Keratinocyte (primary cell): ENCODE measurements around the gene QRSL1. TPM values are rescaled to one million over a fixed set of nuclear protein-coding genes. Genes with fewer than 3 reads are reported as not detected.
"Not testable (repeated sequence)": the region's sequence is repeated elsewhere in the genome, so short reads cannot be mapped to it uniquely, and the experiment has no call there.

Experiments
- DNase-seq: peaks from one replicate; pipeline ENCODE4 v3.0.0-alpha.2; 2011; ENCODE audit warnings: low read depth, missing footprints, low spot score
- FAIRE-seq: peaks from 2 replicates; lab custom pipeline; 2011; peaks lifted over from hg19 to GRCh38; lab: Jason Lieb, UNC
- H2AFZ ChIP-seq: 2 replicates; pipeline ENCODE4 v1.6.0; 2012; ENCODE audit warnings: low read length, control low read depth, inconsistent platforms; ENCODE audit not compliant: control insufficient read depth
- H3K27ac ChIP-seq: 2 replicates; pipeline ENCODE4 v1.5.1; 2011; ENCODE audit warnings: low read length; ENCODE audit not compliant: control insufficient read depth, insufficient read depth
- H3K27me3 ChIP-seq: 3 replicates; pipeline ENCODE4 v1.6.0; 2011; ENCODE audit warnings: low read length; ENCODE audit not compliant: control insufficient read depth, insufficient read depth; ENCODE audit errors: extremely low read depth
- H3K36me3 ChIP-seq, 2 experiments: 2 replicates in 1 of 2; 3 replicates in 1 of 2; pipeline ENCODE4 v1.5.1; 2011; ENCODE audit warnings: low read length in 2 of 2, mild to moderate bottlenecking in 1 of 2; ENCODE audit not compliant: control insufficient read depth in 2 of 2, insufficient read depth in 2 of 2; ENCODE audit errors: extremely low read depth in 1 of 2
- H3K4me1 ChIP-seq: 3 replicates; pipeline ENCODE4 v1.5.1; 2011; ENCODE audit warnings: low read length; ENCODE audit not compliant: control insufficient read depth, insufficient read depth; ENCODE audit errors: extremely low read depth
- H3K4me2 ChIP-seq: 3 replicates; pipeline ENCODE4 v1.6.0; 2011; ENCODE audit warnings: low read depth, low read length; ENCODE audit not compliant: control insufficient read depth, insufficient read depth; ENCODE audit errors: extremely low read depth
- H3K4me3 ChIP-seq, 3 experiments: fragments of 200-600 bp in 1 of 3; sonication (generic) in 1 of 3; 2 replicates in 2 of 3; 3 replicates in 1 of 3; pipeline ENCODE4 v1.5.1; 2011 to 2016; ENCODE audit warnings: low read length in 3 of 3, mild to moderate bottlenecking in 3 of 3, control low read depth in 2 of 3, inconsistent platforms in 1 of 3, low read depth in 1 of 3, mixed read lengths in 1 of 3, mixed run types in 1 of 3, moderate library complexity in 1 of 3; ENCODE audit not compliant: control insufficient read depth in 2 of 3, insufficient read depth in 2 of 3; ENCODE audit errors: extremely low read depth in 1 of 3
- H3K79me2 ChIP-seq: 2 replicates; pipeline ENCODE4 v1.6.0; 2012; ENCODE audit warnings: low read length; ENCODE audit not compliant: control insufficient read depth, insufficient read depth
- H3K9ac ChIP-seq: 3 replicates; pipeline ENCODE4 v1.6.0; 2011; ENCODE audit warnings: low read length; ENCODE audit not compliant: control insufficient read depth, insufficient read depth; ENCODE audit errors: extremely low read depth
- H3K9me1 ChIP-seq: 3 replicates; pipeline ENCODE4 v1.6.0; 2011; ENCODE audit warnings: low read length; ENCODE audit not compliant: control insufficient read depth, insufficient read depth; ENCODE audit errors: extremely low read depth
- H3K9me3 ChIP-seq: 2 replicates; pipeline ENCODE4 v1.5.1; 2012; ENCODE audit warnings: low read depth, low read length; ENCODE audit not compliant: control insufficient read depth
- H4K20me1 ChIP-seq: 3 replicates; pipeline ENCODE4 v1.6.0; 2011; ENCODE audit warnings: low read length; ENCODE audit not compliant: control insufficient read depth, insufficient read depth; ENCODE audit errors: extremely low read depth
- CTCF ChIP-seq, 3 experiments: IDR thresholded peaks in 1 of 3; conservative IDR thresholded peaks in 1 of 3; optimal IDR thresholded peaks in 1 of 3; 2 replicates in 2 of 3; 3 replicates in 1 of 3; pipeline versions ENCODE3 to v1.5.1; 2011; ENCODE audit warnings: low read length in 3 of 3, mild to moderate bottlenecking in 3 of 3, moderate library complexity in 2 of 3, control low read depth in 1 of 3, inconsistent platforms in 1 of 3; ENCODE audit not compliant: insufficient read depth in 2 of 3; ENCODE audit errors: extremely low read depth in 1 of 3
- EZH2 ChIP-seq: IDR thresholded peaks from one replicate; pipeline ENCODE4 v1.6.1; 2012; ENCODE audit warnings: inconsistent platforms, mild to moderate bottlenecking, low read length, moderate library complexity
- dilution Hi-C: fragments of 300-500 bp; cut with MboI; formaldehyde crosslinking; loops from one replicate; pipeline ENCODE4 v1.7.0; 2020; ENCODE audit warnings: low sequenced_read_pairs; ENCODE audit not compliant: extremely low pct_ligation_motif_present
- polyA plus RNA-seq, 5 experiments: library from polyadenylated mRNA; depleted of rRNA in 3 of 5; stranded (reverse) in 3 of 5; stranded (forward) in 1 of 5; unstranded in 1 of 5; fragments of >200 nt; gene quantifications; 1 replicate in 1 of 5; 2 replicates in 3 of 5; 3 replicates in 1 of 5; pipeline versions ENCODE4 v1.2.1 to v1.2.3, GENCODE V29; 2011 to 2012; ENCODE audit warnings: missing spikeins in 2 of 5, low read depth in 1 of 5, low replicate concordance in 1 of 5

QRSL1 gene
- polyA plus RNA-seq, 1 donor (not counting 4 experiments of a cell fraction or from before 2014, with no cell fraction given): 14.6 TPM

GRCh38 chr6:106623039-106623438 is 6.3 kb upstream of the QRSL1 start:
- Histone ChIP-seq H3K79me2 (no peaks in the 10 kb centered on the region), H3K27me3 (no peaks in the 10 kb centered on the region), H3K4me3 (no peak overlapping the region), H3K9me3 (no peaks in the 10 kb centered on the region), H3K36me3 (peaks cover 0 to 2% of the 10 kb centered on the region in 2 experiments), H3K27ac (no peak overlapping the region), H3K9ac (no peak overlapping the region), H3K4me2 (no peak overlapping the region), H2AFZ (no peak overlapping the region), H4K20me1 (no peaks in the 10 kb centered on the region), H3K9me1 (no peaks in the 10 kb centered on the region), H3K4me1 (no peaks in the 10 kb centered on the region)
- FAIRE-seq (no peak), DNase-seq (no peak)
- dilution Hi-C loops: no loop called here
- TF ChIP-seq EZH2 (no peak), CTCF (optimal IDR thresholded peaks at IDR 0.05 in 1 of 3, IDR thresholded peaks at IDR 0.05 in 1 of 3, conservative IDR thresholded peaks at IDR 0.05 in 1 of 3; ENCODE audit: extremely low read depth in 1 of 3, insufficient read depth in 2 of 3, low read length in 3 of 3) (no peak)

GRCh38 chr6:106626485-106626884 is 2.9 kb upstream of the QRSL1 start:
- Histone ChIP-seq H3K4me2 (no peak overlapping the region), H3K36me3 (no peaks in the 10 kb centered on the region), H3K9ac (no peak overlapping the region), H3K27ac (no peak overlapping the region), H3K79me2 (peaks cover 21% of the 10 kb centered on the region), H3K4me1 (peaks cover 7% of the 10 kb centered on the region), H3K27me3 (no peaks in the 10 kb centered on the region), H4K20me1 (no peaks in the 10 kb centered on the region), H3K4me3 (no peak overlapping the region), H3K9me1 (no peaks in the 10 kb centered on the region), H3K9me3 (no peaks in the 10 kb centered on the region), H2AFZ (no peak overlapping the region)
- dilution Hi-C loops: no loop called here
- no peak for DNase-seq
- no peak for TF ChIP-seq CTCF (optimal IDR thresholded peaks at IDR 0.05 in 1 of 3, IDR thresholded peaks at IDR 0.05 in 1 of 3, conservative IDR thresholded peaks at IDR 0.05 in 1 of 3; ENCODE audit: extremely low read depth in 1 of 3, insufficient read depth in 2 of 3, low read length in 3 of 3)
- TF ChIP-seq EZH2: no peak
- FAIRE-seq: no peak

DNA sequence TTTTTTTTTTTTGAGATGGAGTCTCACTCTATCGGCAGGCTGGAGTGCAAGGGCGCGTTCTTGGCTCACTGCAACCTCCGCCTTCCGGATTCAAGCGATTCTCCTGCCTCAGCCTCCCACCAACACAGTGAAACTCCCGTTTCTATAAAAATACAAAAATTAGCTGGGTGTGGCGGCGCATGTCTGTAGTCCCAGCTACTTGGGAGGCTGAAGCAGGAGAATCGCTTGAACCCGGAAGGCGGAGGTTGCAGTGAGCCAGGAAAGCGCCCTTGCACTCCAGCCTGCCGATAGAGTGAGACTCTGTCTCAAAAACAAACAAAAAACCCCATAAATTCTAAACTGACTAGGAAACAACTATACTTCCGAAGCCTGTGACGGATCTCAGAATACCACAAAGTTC is 1.6 kb upstream of the QRSL1 start:
- H3K27ac ChIP-seq, H3K4me3 ChIP-seq, DNase-seq, FAIRE-seq, H3K36me3 ChIP-seq, H4K20me1 ChIP-seq, H3K9me3 ChIP-seq, H3K9ac ChIP-seq, H2AFZ ChIP-seq, H3K4me2 ChIP-seq, H3K9me1 ChIP-seq, H3K27me3 ChIP-seq, dilution Hi-C loops, H3K4me1 ChIP-seq: not testable (repeated sequence)
- peaks cover 33% of the 10 kb centered on the region for H3K79me2 ChIP-seq
